NB4 (cell line): ENCODE data around the gene PDGFRA.

Experiments used
- DNase-seq: peaks from one replicate; pipeline ENCODE4 v3.0.0; 2010; ENCODE audit warnings: low read depth
- H3K4me3 ChIP-seq: one replicate; pipeline ENCODE4 v1.5.1; 2011; ENCODE audit warnings: mild to moderate bottlenecking, low read depth, low read length, moderate library complexity
- MAX ChIP-seq: IDR thresholded peaks from 2 replicates; pipeline ENCODE4 v1.6.1; 2011; ENCODE audit warnings: low read depth, low read length
- MYC ChIP-seq: IDR thresholded peaks from 2 replicates; pipeline ENCODE4 v1.6.1; 2011; ENCODE audit warnings: low read depth, low read length
- POLR2A ChIP-seq: IDR thresholded peaks from 2 replicates; pipeline ENCODE4 v1.6.1; 2011; ENCODE audit warnings: mild to moderate bottlenecking; ENCODE audit not compliant: insufficient read length; ENCODE audit errors: extremely low read depth
- TF ChIP-seq, protein P1 (sequence below): IDR thresholded peaks from one replicate; pipeline ENCODE4 v1.5.1; 2012; ENCODE audit warnings: low read depth, low read length

The PDGFRA gene

GRCh38 chr4:54268151-54268550, 39.1 kb downstream of the PDGFRA start:
- DNase-seq: no peak
- no peak overlapping the region for H3K4me3 ChIP-seq
- TF ChIP-seq MYC (no peak), POLR2A (no peak), MAX (no peak)
- TF ChIP-seq, protein P1, sequence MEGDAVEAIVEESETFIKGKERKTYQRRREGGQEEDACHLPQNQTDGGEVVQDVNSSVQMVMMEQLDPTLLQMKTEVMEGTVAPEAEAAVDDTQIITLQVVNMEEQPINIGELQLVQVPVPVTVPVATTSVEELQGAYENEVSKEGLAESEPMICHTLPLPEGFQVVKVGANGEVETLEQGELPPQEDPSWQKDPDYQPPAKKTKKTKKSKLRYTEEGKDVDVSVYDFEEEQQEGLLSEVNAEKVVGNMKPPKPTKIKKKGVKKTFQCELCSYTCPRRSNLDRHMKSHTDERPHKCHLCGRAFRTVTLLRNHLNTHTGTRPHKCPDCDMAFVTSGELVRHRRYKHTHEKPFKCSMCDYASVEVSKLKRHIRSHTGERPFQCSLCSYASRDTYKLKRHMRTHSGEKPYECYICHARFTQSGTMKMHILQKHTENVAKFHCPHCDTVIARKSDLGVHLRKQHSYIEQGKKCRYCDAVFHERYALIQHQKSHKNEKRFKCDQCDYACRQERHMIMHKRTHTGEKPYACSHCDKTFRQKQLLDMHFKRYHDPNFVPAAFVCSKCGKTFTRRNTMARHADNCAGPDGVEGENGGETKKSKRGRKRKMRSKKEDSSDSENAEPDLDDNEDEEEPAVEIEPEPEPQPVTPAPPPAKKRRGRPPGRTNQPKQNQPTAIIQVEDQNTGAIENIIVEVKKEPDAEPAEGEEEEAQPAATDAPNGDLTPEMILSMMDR: no peak

- DNase-seq: no peak
- TF ChIP-seq MYC: no peak
- no peak for TF ChIP-seq POLR2A
- no peak for TF ChIP-seq MAX
- TF ChIP-seq, protein P1: no peak
- no peak overlapping the region for H3K4me3 ChIP-seq
Measured at GRCh38 chr4:54271464-54271863, 42.4 kb downstream of the PDGFRA start.

- no peak for DNase-seq
- H3K4me3 ChIP-seq: no peak overlapping the region
- TF ChIP-seq, protein P1: no peak
- no peak for TF ChIP-seq MYC
- no peak for TF ChIP-seq POLR2A
- no peak for TF ChIP-seq MAX
Measured at GRCh38 chr4:54272051-54272450, 43.0 kb downstream of the PDGFRA start.

DNA sequence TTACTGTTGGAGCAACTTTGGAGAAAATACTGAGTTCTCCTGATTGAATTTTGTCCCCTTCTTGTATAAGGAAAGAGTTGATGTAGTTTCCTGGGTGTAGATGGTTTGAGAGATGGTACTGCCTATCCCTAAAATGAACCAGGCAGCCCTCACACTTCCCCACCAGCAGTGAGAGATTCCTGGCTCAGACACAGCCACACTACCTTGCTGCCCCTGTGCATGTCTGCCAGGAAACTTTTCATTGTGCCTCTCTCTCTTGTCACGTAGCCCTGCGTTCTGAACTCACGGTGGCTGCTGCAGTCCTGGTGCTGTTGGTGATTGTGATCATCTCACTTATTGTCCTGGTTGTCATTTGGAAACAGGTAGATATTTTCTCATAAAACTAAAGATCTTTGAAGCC, 45.2 kb downstream of the PDGFRA start:
- no peak for DNase-seq
- H3K4me3 ChIP-seq: no peak overlapping the region
- TF ChIP-seq MAX (no peak), POLR2A (no peak), MYC (no peak)
- TF ChIP-seq, protein P1: no peak

DNA sequence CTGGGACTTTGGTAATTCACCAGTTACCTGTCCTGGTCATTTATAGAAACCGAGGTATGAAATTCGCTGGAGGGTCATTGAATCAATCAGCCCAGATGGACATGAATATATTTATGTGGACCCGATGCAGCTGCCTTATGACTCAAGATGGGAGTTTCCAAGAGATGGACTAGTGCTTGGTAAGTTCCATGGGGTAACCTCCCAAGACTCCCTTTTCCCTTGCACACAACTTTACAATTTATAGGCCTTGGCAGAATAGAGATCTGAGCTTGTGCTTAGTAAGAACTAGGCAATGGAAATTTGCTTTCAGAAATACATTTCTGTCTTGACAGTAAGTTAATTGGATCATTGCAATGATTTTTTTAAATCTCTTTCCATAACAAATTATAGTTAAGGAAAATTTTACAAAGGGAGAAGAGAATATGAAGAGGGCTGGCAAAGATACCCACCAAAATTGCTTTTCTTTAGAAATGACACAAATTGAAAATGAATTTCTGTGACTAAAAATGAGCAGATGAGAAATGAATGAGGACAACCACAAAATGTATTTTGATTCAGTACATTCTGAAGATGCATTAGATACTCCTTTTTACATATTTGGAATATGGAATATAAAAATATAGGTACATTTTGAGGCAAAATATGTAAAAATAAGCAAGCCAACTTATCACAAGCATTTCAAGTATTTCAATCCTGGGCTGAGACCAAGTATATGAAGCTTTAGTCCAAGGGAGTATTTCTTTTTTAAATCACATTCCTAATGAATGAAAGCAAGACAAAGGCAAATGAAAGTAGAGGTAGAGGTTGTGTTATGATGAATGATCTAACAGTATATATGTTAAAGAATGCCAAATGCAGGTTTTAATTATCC, 45.9 kb downstream of the PDGFRA start:
- DNase-seq: no peak
- TF ChIP-seq MYC (no peak), POLR2A (no peak), MAX (no peak)
- TF ChIP-seq, protein P1: no peak
- H3K4me3 ChIP-seq: no peak overlapping the region
